22Rv1 (cell line): ENCODE data around the gene DDIT4.
"Not testable (repeated sequence)": the region's sequence is repeated elsewhere in the genome, so short reads cannot be mapped to it uniquely, and the experiment has no call there.

Experiments used
- H3K27ac ChIP-seq: fragments of 450-650 bp; 2 replicates; pipeline ENCODE4 v1.5.1; 2017
- CTCF ChIP-seq: fragments of 450-650 bp; IDR thresholded peaks from 2 replicates; pipeline ENCODE4 v1.5.1; 2017; ENCODE audit warnings: mild to moderate bottlenecking
- ZFX ChIP-seq: fragments of 450-650 bp; IDR thresholded peaks from 2 replicates; pipeline ENCODE4 v1.6.1; 2017; ENCODE audit warnings: antibody characterized with exemption, borderline replicate concordance

The DDIT4 gene

GRCh38 chr10:72277996-72278667 lies 4.4 kb downstream of the DDIT4 start:
- H3K27ac ChIP-seq = peak overlapping the region; percentile 97; the same call in 1 of the 2 replicates
- TF ChIP-seq ZFX (no peak), CTCF (no peak)

DNA sequence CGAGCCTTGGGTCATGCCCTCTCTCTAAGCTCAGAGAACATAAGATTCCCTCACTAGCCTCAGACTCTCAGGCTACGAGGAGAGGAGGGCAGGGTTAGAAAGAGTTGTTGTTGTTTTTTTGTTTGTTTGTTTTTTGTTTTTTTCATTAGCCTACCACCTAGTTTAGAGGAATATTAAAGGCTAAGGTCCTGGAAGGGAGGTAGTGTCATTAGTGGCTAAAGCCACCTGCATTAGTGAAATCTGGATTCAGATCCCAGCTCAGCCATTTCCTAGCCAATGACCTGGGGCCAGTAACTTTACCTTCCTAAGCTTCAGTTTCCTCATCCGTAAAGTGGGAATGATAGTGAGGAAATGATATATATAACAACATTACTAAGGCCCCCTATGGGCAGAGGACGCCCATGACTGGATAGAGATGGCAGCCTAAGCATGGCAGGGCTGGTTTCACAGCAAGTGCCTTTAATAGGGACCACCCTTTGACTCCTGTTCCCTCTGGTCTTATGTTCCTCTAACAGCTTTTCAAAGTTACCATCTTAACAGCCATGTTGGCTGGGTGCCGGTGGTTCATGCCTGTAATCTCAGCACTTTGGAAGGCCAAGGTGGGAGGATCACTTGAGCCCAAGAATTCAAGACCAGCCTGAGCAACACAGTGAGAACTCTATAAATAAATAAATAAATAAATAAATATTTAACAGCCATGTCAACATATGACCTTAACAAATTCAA lies 5.1 kb downstream of the DDIT4 start:
- H3K27ac ChIP-seq = no peak overlapping the region
- no peak for TF ChIP-seq ZFX
- no peak for TF ChIP-seq CTCF

- H3K27ac ChIP-seq = not testable (repeated sequence)
Measured at GRCh38 chr10:72279587-72279986, 5.9 kb downstream of the DDIT4 start.

GRCh38 chr10:72283131-72283530 lies 9.4 kb downstream of the DDIT4 start:
- no peak for TF ChIP-seq CTCF
- no peak for TF ChIP-seq ZFX
- no peak overlapping the region for H3K27ac ChIP-seq

DNA sequence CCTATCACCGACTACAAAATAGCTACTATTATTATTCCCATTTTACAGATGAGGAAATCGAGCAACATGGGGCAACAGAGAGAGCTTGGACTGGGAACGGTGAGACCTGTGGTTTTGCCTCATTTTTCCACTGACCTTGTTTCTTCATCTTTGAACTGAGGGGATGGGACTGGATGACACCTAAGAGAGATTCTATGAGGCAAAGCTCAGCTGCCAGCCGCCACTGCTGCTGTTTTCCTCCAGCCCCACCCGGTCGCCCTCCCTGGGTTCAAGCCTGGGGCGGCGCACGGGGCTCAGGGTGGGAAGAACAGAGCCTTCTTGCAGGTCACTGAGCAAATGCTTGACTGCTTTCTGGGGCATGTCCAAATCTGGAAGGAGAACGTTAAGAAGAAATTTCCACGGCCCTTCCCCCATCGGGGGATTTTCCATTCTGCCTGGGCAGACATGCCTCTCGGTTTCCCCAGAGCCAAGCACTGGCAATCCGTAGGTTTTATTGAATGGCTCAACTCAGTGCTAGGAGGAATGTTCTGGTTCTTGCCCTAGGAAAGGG lies 12.3 kb downstream of the DDIT4 start:
- no peak overlapping the region for H3K27ac ChIP-seq
- no peak for TF ChIP-seq ZFX
- no peak for TF ChIP-seq CTCF

GRCh38 chr10:72291019-72291532 lies 17.4 kb downstream of the DDIT4 start:
- H3K27ac ChIP-seq = no peak overlapping the region
- TF ChIP-seq CTCF = no peak
- no peak for TF ChIP-seq ZFX

GRCh38 chr10:72292223-72292691 lies 18.5 kb downstream of the DDIT4 start:
- TF ChIP-seq CTCF (no peak), ZFX (no peak)
- no peak overlapping the region for H3K27ac ChIP-seq
